ENCODE results near the gene HEPN1. TPM values are rescaled to one million over a fixed set of nuclear protein-coding genes. Genes with fewer than 3 reads are reported as not detected.

HEPN1 gene
- total RNA-seq, 6 experiments from 2014 or later: 0.18 TPM; not detected in 5

DNA sequence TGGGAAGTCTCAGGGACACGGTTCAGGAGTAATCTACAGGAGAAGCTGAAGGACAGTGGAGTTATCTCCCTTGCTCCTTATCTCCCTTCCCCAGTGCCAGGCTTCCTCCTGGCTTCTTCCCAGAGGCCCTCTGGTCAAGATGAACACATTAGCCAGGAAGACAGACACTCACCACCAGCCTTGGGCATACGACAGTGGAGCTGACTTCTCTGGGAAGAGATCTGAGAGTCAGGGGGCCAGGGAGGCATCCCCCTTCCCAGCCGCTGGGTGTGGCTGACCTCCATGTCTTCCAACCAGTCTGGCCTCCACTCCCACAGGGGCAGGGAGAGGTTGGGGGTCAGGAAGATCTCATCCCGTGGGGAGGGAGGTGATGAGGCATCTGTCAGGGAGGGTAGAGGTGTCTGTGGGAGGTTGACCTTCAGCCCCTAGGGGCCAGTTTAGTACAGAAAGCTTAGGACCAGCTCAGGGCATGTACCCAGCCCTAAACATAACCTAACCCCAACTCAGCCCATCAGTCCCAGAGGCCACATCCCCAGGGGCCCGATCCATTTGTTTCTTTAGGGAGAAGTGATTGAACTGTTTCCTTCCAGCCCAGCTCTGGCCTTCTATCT lies 34.1 kb upstream of the HEPN1 start:
- no peak overlapping the region for H3K27ac ChIP-seq
- ATAC-seq (no peak), DNase-seq (peak in 2 of 3 donors; percentile 35 to 41)
- H3K4me3 ChIP-seq: no peak overlapping the region
- H3K9me3 ChIP-seq: no peaks in the 10 kb centered on the region
- WGBS (ENCODE audit: insufficient coverage, low coverage, low lambda C conversion rate, missing lambda C conversion rate): 66% methylated on average over 4 of the region's 5 CpGs
- intact Hi-C loops (cut with DNase I): no loop called here
- TF ChIP-seq POLR2A (IDR thresholded peaks at IDR 0.05): no peak
- TF ChIP-seq CTCF (IDR thresholded peaks at IDR 0.05): no peak
- H3K27me3 ChIP-seq: no peaks in the 10 kb centered on the region
- no peaks in the 10 kb centered on the region for H3K36me3 ChIP-seq
- peaks cover 0 to 14% (median 6%) of the 10 kb centered on the region in 4 donors for H3K4me1 ChIP-seq

- Histone ChIP-seq H3K27ac (no peak overlapping the region), H3K4me1 (peaks cover 0 to 14% (median 6%) of the 10 kb centered on the region in 4 donors), H3K4me3 (no peak overlapping the region), H3K36me3 (no peaks in the 10 kb centered on the region), H3K27me3 (no peaks in the 10 kb centered on the region), H3K9me3 (no peaks in the 10 kb centered on the region)
- no peak for ATAC-seq
- peak in 1 of 3 donors; percentile 45 for DNase-seq
- TF ChIP-seq CTCF (IDR thresholded peaks at IDR 0.05) (no peak), POLR2A (IDR thresholded peaks at IDR 0.05) (no peak)
- intact Hi-C loops (cut with DNase I): no loop called here
- 87% methylated on average over 4 of the region's 11 CpGs for WGBS (ENCODE audit: insufficient coverage, low coverage, low lambda C conversion rate, missing lambda C conversion rate)
Measured at GRCh38 chr11:124886476-124886875, 32.6 kb upstream of the HEPN1 start.

GRCh38 chr11:124886978-124887666 lies 31.9 kb upstream of the HEPN1 start:
- DNase-seq: no peak
- H3K27ac ChIP-seq: no peak overlapping the region
- H3K4me1 ChIP-seq: peaks cover 0 to 10% (median 4%) of the 10 kb centered on the region in 4 donors
- H3K36me3 ChIP-seq: no peaks in the 10 kb centered on the region
- 40% methylated on average over 1 of the region's 12 CpGs for whole genome bisulfite sequencing (ENCODE audit: insufficient coverage, low coverage, low lambda C conversion rate, missing lambda C conversion rate)
- intact Hi-C loops (cut with DNase I): no loop called here
- H3K4me3 ChIP-seq: no peak overlapping the region
- no peak for ATAC-seq
- TF ChIP-seq CTCF (IDR thresholded peaks at IDR 0.05) (no peak), POLR2A (IDR thresholded peaks at IDR 0.05) (no peak)
- no peaks in the 10 kb centered on the region for H3K27me3 ChIP-seq
- H3K9me3 ChIP-seq: no peaks in the 10 kb centered on the region

DNA sequence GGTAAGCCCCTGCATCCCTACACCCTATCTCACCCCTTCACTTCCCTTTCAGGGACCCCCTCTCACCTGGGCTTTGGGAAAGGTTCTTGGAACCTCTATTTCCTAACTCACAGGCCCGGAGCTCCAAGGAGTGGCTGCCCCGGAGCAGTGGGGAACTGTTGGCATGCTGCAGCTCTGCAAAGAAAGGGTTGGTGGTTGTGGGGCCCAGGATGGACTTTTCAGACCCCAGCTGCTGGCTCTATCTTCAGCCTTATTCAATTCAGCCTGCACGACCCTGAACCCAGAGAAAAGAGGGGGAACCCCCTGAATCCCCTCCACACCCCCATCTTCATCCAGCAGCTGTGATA lies 31.4 kb upstream of the HEPN1 start:
- DNase-seq: no peak
- Histone ChIP-seq H3K4me3 (no peak overlapping the region), H3K27me3 (no peaks in the 10 kb centered on the region), H3K27ac (no peak overlapping the region), H3K4me1 (peaks cover 0 to 5% (median 3%) of the 10 kb centered on the region in 4 donors), H3K36me3 (no peaks in the 10 kb centered on the region), H3K9me3 (no peaks in the 10 kb centered on the region)
- TF ChIP-seq CTCF (IDR thresholded peaks at IDR 0.05) (no peak), POLR2A (IDR thresholded peaks at IDR 0.05) (no peak)
- ATAC-seq: no peak
- intact Hi-C loops (cut with DNase I): no loop called here
- 64% methylated on average over 2 of the region's 3 CpGs for WGBS (ENCODE audit: insufficient coverage, low coverage, low lambda C conversion rate, missing lambda C conversion rate)

Data from right lobe of liver (tissue), 6 donors.